K562 (cell line): Measurements from ENCODE around the gene CDH12. TPM values are rescaled to one million over a fixed set of nuclear protein-coding genes. Genes with fewer than 3 reads are reported as not detected.

ENCODE experiments used
- ATAC-seq: fragments of 200-7000 bp; cut with Tn5 transposase; 3 replicates; pipeline ENCODE4 v1.9.1; 2020; ENCODE audit warnings: moderate library complexity
- BruUV-seq: library from RNA; stranded (reverse); fragments of 400-500 nt; replicated peaks from 2 replicates; lab custom pipeline; 2021; lab: Mats Ljungman, UMichigan
- CTCF ChIA-PET: fragments of 300-600 bp; formaldehyde crosslinking; extraction: SDS; loops from one replicate; lab custom pipeline; 2021; ENCODE audit warnings: low intra/inter-chr PET ratio; lab: Yijun Ruan, JAX
- POLR2A ChIA-PET: fragments of 300-600, 350-650 bp; sonication (Branson Sonifier 250); formaldehyde crosslinking; extraction: SDS; loops from one replicate; lab custom pipeline; 2021; ENCODE audit warnings: antibody characterized with exemption, inconsistent platforms; lab: Yijun Ruan, JAX
- DNase-seq, 4 experiments: peaks; one replicate each; pipeline versions ENCODE4 v3.0.0 to v3.0.0-alpha.2; 2011 to 2018; ENCODE audit warnings: low spot score in 3 of 4, mixed read lengths in 3 of 4; ENCODE audit errors: extremely low read depth in 1 of 4
- FAIRE-seq: peaks from 2 replicates; lab custom pipeline; 2011; peaks lifted over from hg19 to GRCh38; lab: Jason Lieb, UNC
- H2AFZ ChIP-seq: 2 replicates; pipeline ENCODE4 v1.6.0; 2011; ENCODE audit warnings: low read depth, low read length, control low read depth, inconsistent platforms
- H3K27ac ChIP-seq: fragments of 200-600 bp; 3 replicates; pipeline ENCODE4 v1.8.0; 2011; ENCODE audit warnings: low read depth, mild to moderate bottlenecking, control low read depth, inconsistent platforms, low read length, moderate library complexity, mixed read lengths; ENCODE audit errors: extremely low read depth
- H3K27me3 ChIP-seq, 2 experiments: fragments of 300-600 bp in 1 of 2; 2 replicates in 1 of 2; 3 replicates in 1 of 2; pipeline versions ENCODE4 v1.6.0 to v1.8.0; 2011; ENCODE audit warnings: inconsistent platforms in 2 of 2, low read length in 2 of 2, mild to moderate bottlenecking in 1 of 2, mixed read lengths in 1 of 2, moderate library complexity in 1 of 2; ENCODE audit not compliant: control insufficient read depth in 2 of 2, insufficient read depth in 2 of 2
- H3K36me3 ChIP-seq: fragments of 300-600 bp; 3 replicates; pipeline ENCODE4 v1.8.0; 2011; ENCODE audit warnings: mild to moderate bottlenecking, low read length, inconsistent platforms; ENCODE audit not compliant: control insufficient read depth, insufficient read depth
- H3K4me1 ChIP-seq, 2 experiments: fragments of 200-600 bp in 1 of 2; replicated peaks in 1 of 2; 2 replicates in 1 of 2; 3 replicates in 1 of 2; pipeline versions ENCODE4 v1.5.1 to v1.8.0; 2011; ENCODE audit warnings: inconsistent platforms in 2 of 2, low read length in 2 of 2, mild to moderate bottlenecking in 1 of 2, mixed read lengths in 1 of 2, moderate library complexity in 1 of 2; ENCODE audit not compliant: control insufficient read depth in 2 of 2, insufficient read depth in 2 of 2
- H3K4me2 ChIP-seq: 2 replicates; pipeline ENCODE4 v1.6.1; 2011; ENCODE audit warnings: low read length, control low read depth, inconsistent platforms, mixed read lengths; ENCODE audit not compliant: insufficient read depth
- H3K4me3 ChIP-seq: fragments of 200-600 bp; sonication (generic), shearing (Covaris generic); 2 replicates; pipeline ENCODE4 v1.5.1; 2016; ENCODE audit warnings: control low read depth, inconsistent platforms
- H3K79me2 ChIP-seq: fragments of 200-600 bp; 3 replicates; pipeline ENCODE4 v1.8.0; 2011; ENCODE audit warnings: low read length, inconsistent platforms; ENCODE audit not compliant: control insufficient read depth, insufficient read depth
- H3K9ac ChIP-seq, 2 experiments: 2 replicates each; pipeline versions ENCODE4 v1.6.0 to v1.6.1; 2011; ENCODE audit warnings: low read depth in 2 of 2, low read length in 2 of 2, control low read depth in 1 of 2, inconsistent platforms in 1 of 2, mild to moderate bottlenecking in 1 of 2, mixed read lengths in 1 of 2; ENCODE audit not compliant: insufficient read depth in 1 of 2
- H3K9me1 ChIP-seq: one replicate; pipeline ENCODE4 v1.6.0; 2011; ENCODE audit warnings: inconsistent platforms, mild to moderate bottlenecking, low read length, moderate library complexity; ENCODE audit not compliant: control insufficient read depth, insufficient read depth
- H3K9me3 ChIP-seq: replicated peaks from 2 replicates; pipeline ENCODE4 v1.5.1; 2011; ENCODE audit warnings: low read depth, low read length, inconsistent platforms; ENCODE audit not compliant: control insufficient read depth, insufficient read depth
- H4K20me1 ChIP-seq: replicated peaks from 2 replicates; pipeline ENCODE4 v1.6.1; 2011; ENCODE audit warnings: low read length, inconsistent platforms, mixed read lengths; ENCODE audit not compliant: control insufficient read depth, insufficient read depth
- ATF6 ChIP-seq: sonication (generic); formaldehyde crosslinking; IDR thresholded peaks from 2 replicates; pipeline ENCODE4 v1.4.0; 2020; ENCODE audit warnings: mild to moderate bottlenecking, missing genetic modification reagents
- E4F1 ChIP-seq: fragments of 250-450 bp; sonication (Bioruptor Pico); IDR thresholded peaks from 2 replicates; pipeline ENCODE4 v1.5.0; 2021; ENCODE audit warnings: mild to moderate bottlenecking, borderline replicate concordance
- HNRNPUL1 ChIP-seq: fragments of 200-400 bp; formaldehyde crosslinking; IDR thresholded peaks from 2 replicates; pipeline ENCODE4 v1.6.1; 2017; ENCODE audit warnings: low read length
- ZNF274 ChIP-seq: IDR thresholded peaks from 2 replicates; pipeline ENCODE4 v1.6.1; 2011; ENCODE audit warnings: low read depth, mild to moderate bottlenecking, low read length, moderate library complexity, borderline replicate concordance
- ZNF318 ChIP-seq, 2 experiments: fragments of 450-650 bp; IDR thresholded peaks; 2 replicates each; pipeline ENCODE4 v1.6.1; 2016; ENCODE audit warnings: mild to moderate bottlenecking in 2 of 2, borderline replicate concordance in 1 of 2, low read depth in 1 of 2, moderate library complexity in 1 of 2
- in situ Hi-C: fragments of 300-500 bp; cut with MboI; formaldehyde crosslinking; loops from 4 replicates; pipeline ENCODE4 v1.15.0; 2018; ENCODE audit warnings: inconsistent platforms, mixed read lengths
- intact Hi-C: fragments of 100-400 bp; cut with micrococcal nuclease; formaldehyde crosslinking; loops from 2 replicates; pipeline ENCODE4 v1.14.2; 2022
- polyA plus RNA-seq, 8 experiments: library from polyadenylated mRNA; depleted of rRNA in 4 of 8; stranded (reverse) in 5 of 8; unstranded in 3 of 8; fragments of >200 nt; fragmentation: Nextera tagmentation in 2 of 8; fragmentation: Illumina TruSeq in 1 of 8; extraction: Ambion mirVana in 2 of 8; extraction: Trizol in 1 of 8; gene quantifications; 2 replicates each; pipeline versions ENCODE4 v1.2.1 to v1.2.3, GENCODE V29; 2011 to 2014; ENCODE audit warnings: inconsistent platforms in 1 of 8, missing spikeins in 1 of 8
- total RNA-seq, 7 experiments: library from RNA; depleted of rRNA in 6 of 7; stranded (reverse); fragments of >200 nt in 6 of 7; fragmentation: Illumina TruSeq in 2 of 7; extraction: Trizol in 2 of 7; gene quantifications; 2 replicates each; pipeline versions ENCODE4 v1.2.1 to v1.2.3, GENCODE V29; 2011 to 2021; ENCODE audit warnings: low replicate concordance in 1 of 7
- TF ChIP-seq, protein P1 (sequence below): fragments of 450-650 bp; IDR thresholded peaks from 2 replicates; pipeline ENCODE4 v1.6.1; 2018; ENCODE audit warnings: mild to moderate bottlenecking, low read depth; ENCODE audit not compliant: partially characterized antibody

The CDH12 gene
- total and polyA plus RNA-seq, 9 of the 15 experiments (the other 6 are each of a cell fraction or from before 2014, with no cell fraction given) = 0.03 to 1.7 (median 0.37) TPM

DNA sequence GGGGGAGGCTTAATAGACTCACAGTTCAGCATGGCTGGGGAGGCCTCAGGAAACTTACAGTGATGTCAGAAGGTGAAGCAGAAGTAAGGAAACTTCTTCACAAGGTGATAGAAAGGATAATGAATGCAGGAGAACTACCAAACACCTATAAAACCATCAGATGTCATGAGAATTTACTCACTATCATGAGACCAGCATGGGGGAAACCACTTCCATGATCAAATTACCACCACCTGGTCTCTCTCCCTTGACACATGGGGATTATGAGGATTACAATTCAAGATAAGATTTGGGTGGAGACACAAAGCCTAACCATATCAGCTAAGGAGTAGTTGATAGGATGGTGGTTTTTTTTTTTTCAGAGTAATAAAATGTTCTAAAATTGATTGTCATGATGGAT lies 201.8 kb downstream of the CDH12 start:
- Histone ChIP-seq H3K9ac (no peak overlapping the region), H2AFZ (no peak overlapping the region), H3K79me2 (no peaks in the 10 kb centered on the region), H3K4me2 (no peak overlapping the region), H3K9me1 (no peaks in the 10 kb centered on the region), H3K4me1 (no peaks in the 10 kb centered on the region), H3K9me3 (no peaks in the 10 kb centered on the region), H3K27me3 (no peaks in the 10 kb centered on the region), H3K4me3 (no peak overlapping the region), H3K27ac (no peak overlapping the region), H3K36me3 (no peaks in the 10 kb centered on the region), H4K20me1 (no peaks in the 10 kb centered on the region)
- FAIRE-seq (no peak), DNase-seq (no peak), ATAC-seq (no peak)
- POLR2A ChIA-PET = no interaction called here
- CTCF ChIA-PET = no interaction called here
- in situ Hi-C loops (no loop called here), intact Hi-C loops (no loop called here)
- BruUV-seq = no TSS peak
- TF ChIP-seq ZNF318 (IDR thresholded peaks at IDR 0.05; ENCODE audit: borderline replicate concordance in 1 of 2, low read depth in 1 of 2) (no peak), E4F1 (CRISPR knock-in tag) (no peak), HNRNPUL1 (no peak), ATF6 (CRISPR knock-in tag) (no peak), ZNF274 (no peak)
- TF ChIP-seq, protein P1, sequence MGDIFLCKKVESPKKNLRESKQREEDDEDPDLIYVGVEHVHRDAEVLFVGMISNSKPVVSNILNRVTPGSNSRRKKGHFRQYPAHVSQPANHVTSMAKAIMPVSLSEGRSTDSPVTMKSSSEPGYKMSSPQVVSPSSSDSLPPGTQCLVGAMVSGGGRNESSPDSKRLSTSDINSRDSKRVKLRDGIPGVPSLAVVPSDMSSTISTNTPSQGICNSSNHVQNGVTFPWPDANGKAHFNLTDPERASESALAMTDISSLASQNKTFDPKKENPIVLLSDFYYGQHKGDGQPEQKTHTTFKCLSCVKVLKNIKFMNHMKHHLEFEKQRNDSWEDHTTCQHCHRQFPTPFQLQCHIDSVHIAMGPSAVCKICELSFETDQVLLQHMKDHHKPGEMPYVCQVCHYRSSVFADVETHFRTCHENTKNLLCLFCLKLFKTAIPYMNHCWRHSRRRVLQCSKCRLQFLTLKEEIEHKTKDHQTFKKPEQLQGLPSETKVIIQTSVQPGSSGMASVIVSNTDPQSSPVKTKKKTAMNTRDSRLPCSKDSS = no peak
